Mammary epithelial cell (primary cell): ENCODE measurements around the gene NUAK2.

Source experiments
- CTCF ChIP-seq, 2 donors: IDR thresholded peaks in 1 of 2; conservative IDR thresholded peaks in 1 of 2; 2 replicates each; pipeline ENCODE4 v1.5.1; 2011 to 2012; ENCODE audit warnings: inconsistent platforms in 2 of 2, low read length in 2 of 2, mild to moderate bottlenecking in 2 of 2, control low read depth in 1 of 2, low read depth in 1 of 2; ENCODE audit not compliant: insufficient read depth in 1 of 2; ENCODE audit errors: extremely low read depth in 1 of 2
- EZH2 ChIP-seq: IDR thresholded peaks from 2 replicates; pipeline ENCODE4 v1.6.1; 2012; ENCODE audit warnings: low read length, inconsistent platforms, borderline replicate concordance

DNA sequence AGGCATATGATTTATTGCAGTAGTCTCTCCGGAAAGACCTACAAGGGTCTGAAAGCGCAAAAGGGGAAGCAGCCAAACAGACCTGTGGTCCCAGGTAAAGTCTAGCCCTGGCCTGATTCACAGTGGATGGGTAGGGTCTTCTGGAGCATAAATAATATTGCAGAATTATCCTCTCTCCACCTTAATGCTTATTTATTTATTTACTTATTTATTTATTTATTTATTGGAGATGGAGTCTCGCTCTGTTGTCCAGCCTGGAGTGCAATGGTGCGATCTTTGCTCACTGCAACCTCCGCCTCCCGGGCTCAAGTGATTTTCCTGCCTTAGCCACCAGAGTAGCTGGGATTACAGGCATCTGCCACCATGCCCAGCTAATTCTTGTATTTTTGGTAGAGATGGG is 46.9 kb upstream of the NUAK2 start:
- TF ChIP-seq CTCF (conservative IDR thresholded peaks at IDR 0.05 in 1 of 2, IDR thresholded peaks at IDR 0.05 in 1 of 2; ENCODE audit: extremely low read depth in 1 of 2, insufficient read depth in 1 of 2, low read depth in 1 of 2, low read length in 2 of 2) = no peak
- no peak for TF ChIP-seq EZH2
